ENCODE data around the gene NEO1. TPM values are rescaled to one million over a fixed set of nuclear protein-coding genes. Genes with fewer than 3 reads are reported as not detected.

NEO1 gene
- polyA plus RNA-seq, 1 donor from 2014 or later: 57.0 TPM

DNA sequence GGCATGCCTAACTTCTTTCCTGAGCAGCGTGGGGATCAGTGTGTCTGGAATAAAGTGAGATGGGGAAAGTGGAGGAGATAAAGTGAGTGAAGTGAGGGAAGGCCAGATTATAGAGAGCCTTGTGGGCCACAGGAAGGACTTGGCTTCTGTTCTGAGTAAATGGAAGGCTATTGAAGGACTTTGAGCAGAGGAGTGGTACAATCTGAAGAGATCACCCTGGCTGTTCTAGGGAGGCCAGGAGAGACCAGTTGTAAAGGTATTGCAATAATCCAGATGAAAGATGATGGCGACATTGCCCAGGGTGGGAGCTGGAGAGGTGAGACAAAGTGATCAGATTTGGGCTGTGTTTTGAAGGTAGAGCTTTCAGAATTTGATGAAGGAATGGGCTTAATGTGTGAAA is 46.8 kb upstream of the NEO1 start:
- no peaks in the 10 kb centered on the region for H3F3A ChIP-seq (ENCODE audit: insufficient read depth, low read length, poor library complexity, severe bottlenecking)
- no peaks in the 10 kb centered on the region for H3K9me2 ChIP-seq (ENCODE audit: insufficient read depth, low read length)
- no peak overlapping the region for H3K27ac ChIP-seq (ENCODE audit: low read length)
- H3K27me3 ChIP-seq (ENCODE audit: insufficient read depth, low read depth, low read length): no peaks in the 10 kb centered on the region
- no peak overlapping the region for H2AFZ ChIP-seq (ENCODE audit: low read depth, low read length)
- no peaks in the 10 kb centered on the region for H4K20me1 ChIP-seq (ENCODE audit: insufficient read depth)
- no peaks in the 10 kb centered on the region for H3K79me2 ChIP-seq (replicated peaks; ENCODE audit: insufficient read depth, low read length)
- H3K4me2 ChIP-seq (ENCODE audit: low read length): no peak overlapping the region
- H3K4me3 ChIP-seq (ENCODE audit: low read length): no peak overlapping the region
- no peak overlapping the region for H3K9ac ChIP-seq (ENCODE audit: low read length)
- H3K36me3 ChIP-seq (ENCODE audit: insufficient read depth, low read length): no peaks in the 10 kb centered on the region
- TF ChIP-seq, protein P1, sequence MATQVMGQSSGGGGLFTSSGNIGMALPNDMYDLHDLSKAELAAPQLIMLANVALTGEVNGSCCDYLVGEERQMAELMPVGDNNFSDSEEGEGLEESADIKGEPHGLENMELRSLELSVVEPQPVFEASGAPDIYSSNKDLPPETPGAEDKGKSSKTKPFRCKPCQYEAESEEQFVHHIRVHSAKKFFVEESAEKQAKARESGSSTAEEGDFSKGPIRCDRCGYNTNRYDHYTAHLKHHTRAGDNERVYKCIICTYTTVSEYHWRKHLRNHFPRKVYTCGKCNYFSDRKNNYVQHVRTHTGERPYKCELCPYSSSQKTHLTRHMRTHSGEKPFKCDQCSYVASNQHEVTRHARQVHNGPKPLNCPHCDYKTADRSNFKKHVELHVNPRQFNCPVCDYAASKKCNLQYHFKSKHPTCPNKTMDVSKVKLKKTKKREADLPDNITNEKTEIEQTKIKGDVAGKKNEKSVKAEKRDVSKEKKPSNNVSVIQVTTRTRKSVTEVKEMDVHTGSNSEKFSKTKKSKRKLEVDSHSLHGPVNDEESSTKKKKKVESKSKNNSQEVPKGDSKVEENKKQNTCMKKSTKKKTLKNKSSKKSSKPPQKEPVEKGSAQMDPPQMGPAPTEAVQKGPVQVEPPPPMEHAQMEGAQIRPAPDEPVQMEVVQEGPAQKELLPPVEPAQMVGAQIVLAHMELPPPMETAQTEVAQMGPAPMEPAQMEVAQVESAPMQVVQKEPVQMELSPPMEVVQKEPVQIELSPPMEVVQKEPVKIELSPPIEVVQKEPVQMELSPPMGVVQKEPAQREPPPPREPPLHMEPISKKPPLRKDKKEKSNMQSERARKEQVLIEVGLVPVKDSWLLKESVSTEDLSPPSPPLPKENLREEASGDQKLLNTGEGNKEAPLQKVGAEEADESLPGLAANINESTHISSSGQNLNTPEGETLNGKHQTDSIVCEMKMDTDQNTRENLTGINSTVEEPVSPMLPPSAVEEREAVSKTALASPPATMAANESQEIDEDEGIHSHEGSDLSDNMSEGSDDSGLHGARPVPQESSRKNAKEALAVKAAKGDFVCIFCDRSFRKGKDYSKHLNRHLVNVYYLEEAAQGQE (IDR thresholded peaks at IDR 0.05; ENCODE audit: borderline replicate concordance): no peak
- TF ChIP-seq MXI1 (conservative IDR thresholded peaks at IDR 0.05; ENCODE audit: poor library complexity, severe bottlenecking) (no peak), SMC3 (conservative IDR thresholded peaks at IDR 0.05; ENCODE audit: poor library complexity) (no peak), POLR2AphosphoS5 (IDR thresholded peaks at IDR 0.05) (no peak), EP300 (conservative IDR thresholded peaks at IDR 0.05; ENCODE audit: poor library complexity, severe bottlenecking) (no peak), RAD21 (conservative IDR thresholded peaks at IDR 0.05) (no peak), EZH2 (IDR thresholded peaks at IDR 0.05; ENCODE audit: borderline replicate concordance, insufficient read depth, low read length, poor library complexity, severe bottlenecking) (no peak), TAF1 (IDR thresholded peaks at IDR 0.05; ENCODE audit: low read depth) (no peak)
- TF ChIP-seq, protein P2, sequence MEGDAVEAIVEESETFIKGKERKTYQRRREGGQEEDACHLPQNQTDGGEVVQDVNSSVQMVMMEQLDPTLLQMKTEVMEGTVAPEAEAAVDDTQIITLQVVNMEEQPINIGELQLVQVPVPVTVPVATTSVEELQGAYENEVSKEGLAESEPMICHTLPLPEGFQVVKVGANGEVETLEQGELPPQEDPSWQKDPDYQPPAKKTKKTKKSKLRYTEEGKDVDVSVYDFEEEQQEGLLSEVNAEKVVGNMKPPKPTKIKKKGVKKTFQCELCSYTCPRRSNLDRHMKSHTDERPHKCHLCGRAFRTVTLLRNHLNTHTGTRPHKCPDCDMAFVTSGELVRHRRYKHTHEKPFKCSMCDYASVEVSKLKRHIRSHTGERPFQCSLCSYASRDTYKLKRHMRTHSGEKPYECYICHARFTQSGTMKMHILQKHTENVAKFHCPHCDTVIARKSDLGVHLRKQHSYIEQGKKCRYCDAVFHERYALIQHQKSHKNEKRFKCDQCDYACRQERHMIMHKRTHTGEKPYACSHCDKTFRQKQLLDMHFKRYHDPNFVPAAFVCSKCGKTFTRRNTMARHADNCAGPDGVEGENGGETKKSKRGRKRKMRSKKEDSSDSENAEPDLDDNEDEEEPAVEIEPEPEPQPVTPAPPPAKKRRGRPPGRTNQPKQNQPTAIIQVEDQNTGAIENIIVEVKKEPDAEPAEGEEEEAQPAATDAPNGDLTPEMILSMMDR (IDR thresholded peaks at IDR 0.05; ENCODE audit: poor library complexity, severe bottlenecking): no peak
- H3K9me3 ChIP-seq (ENCODE audit: low read length): no peaks in the 10 kb centered on the region

DNA sequence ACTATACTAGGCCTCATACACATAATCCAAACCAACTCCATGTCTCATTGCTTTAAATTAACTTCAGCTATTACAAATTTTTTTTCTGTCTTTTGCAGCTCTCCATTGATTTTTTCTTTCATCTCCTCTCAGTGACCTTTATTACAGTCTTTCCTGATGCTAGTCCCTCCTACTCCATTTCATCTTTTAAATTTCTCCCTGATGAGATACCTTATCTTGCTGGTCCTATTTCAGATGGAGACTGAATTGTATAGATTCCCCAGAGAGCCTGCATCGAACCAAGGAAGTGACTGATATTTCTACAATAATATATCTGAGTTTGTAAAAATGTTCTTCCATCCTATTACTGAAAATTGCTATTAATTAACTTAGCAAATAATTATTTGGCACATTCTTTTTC is 45.7 kb upstream of the NEO1 start:
- Histone ChIP-seq H3K36me3 (ENCODE audit: insufficient read depth, low read length) (no peaks in the 10 kb centered on the region), H3K9ac (ENCODE audit: low read length) (no peak overlapping the region), H3K27me3 (ENCODE audit: insufficient read depth, low read depth, low read length) (no peaks in the 10 kb centered on the region), H3K4me2 (ENCODE audit: low read length) (no peak overlapping the region), H3K79me2 (replicated peaks; ENCODE audit: insufficient read depth, low read length) (no peaks in the 10 kb centered on the region), H3K9me3 (ENCODE audit: low read length) (no peaks in the 10 kb centered on the region), H4K20me1 (ENCODE audit: insufficient read depth) (no peaks in the 10 kb centered on the region), H2AFZ (ENCODE audit: low read depth, low read length) (no peak overlapping the region), H3F3A (ENCODE audit: insufficient read depth, low read length, poor library complexity, severe bottlenecking) (no peaks in the 10 kb centered on the region), H3K9me2 (ENCODE audit: insufficient read depth, low read length) (no peaks in the 10 kb centered on the region), H3K4me3 (ENCODE audit: low read length) (no peak overlapping the region), H3K27ac (ENCODE audit: low read length) (no peak overlapping the region)
- TF ChIP-seq POLR2AphosphoS5 (IDR thresholded peaks at IDR 0.05): no peak
- TF ChIP-seq, protein P2 (IDR thresholded peaks at IDR 0.05; ENCODE audit: poor library complexity, severe bottlenecking): no peak
- no peak for TF ChIP-seq EP300 (conservative IDR thresholded peaks at IDR 0.05; ENCODE audit: poor library complexity, severe bottlenecking)
- no peak for TF ChIP-seq RAD21 (conservative IDR thresholded peaks at IDR 0.05)
- TF ChIP-seq, protein P1 (IDR thresholded peaks at IDR 0.05; ENCODE audit: borderline replicate concordance): no peak
- no peak for TF ChIP-seq TAF1 (IDR thresholded peaks at IDR 0.05; ENCODE audit: low read depth)
- TF ChIP-seq MXI1 (conservative IDR thresholded peaks at IDR 0.05; ENCODE audit: poor library complexity, severe bottlenecking): no peak
- TF ChIP-seq SMC3 (conservative IDR thresholded peaks at IDR 0.05; ENCODE audit: poor library complexity): no peak
- TF ChIP-seq EZH2 (IDR thresholded peaks at IDR 0.05; ENCODE audit: borderline replicate concordance, insufficient read depth, low read length, poor library complexity, severe bottlenecking): no peak

Data from neural cell (in vitro differentiated cells).